ENCODE results near the gene VRK3. TPM values are rescaled to one million over a fixed set of nuclear protein-coding genes. Genes with fewer than 3 reads are reported as not detected.

VRK3 gene
- polyA plus RNA-seq, 1 of the 3 experiments (the other 2 are of a cell fraction), result 30.3 TPM

GRCh38 chr19:50046649-50047503 is 21.7 kb upstream of the VRK3 start:
- no peak overlapping the region for H2AFZ ChIP-seq (ENCODE audit: low read depth)
- no peaks in the 10 kb centered on the region for H3K79me2 ChIP-seq (ENCODE audit: insufficient read depth)
- H3K9me2 ChIP-seq, result no peaks in the 10 kb centered on the region
- ChIA-PET CTCF (interaction anchor here (0.6 to 1.9 kb wide), 12 partner anchors 9 to 109 kb away, joined by 3 to 8 read pairs (median 3); partner anchors contain the start of genes VRK3 and ZNF473), POLR2A (interaction anchor here (1.7 kb wide), 1 partner anchor 11 kb away, joined by 3 read pairs; no protein-coding TSS in a partner anchor)
- peak; percentile 50 for DNase-seq
- TF ChIP-seq JUND (IDR thresholded peaks at IDR 0.05), result no peak
- TF ChIP-seq RAD21 (IDR thresholded peaks at IDR 0.05; ENCODE audit: low read length), result peak; percentile 67
- TF ChIP-seq SIN3A (IDR thresholded peaks at IDR 0.05; ENCODE audit: borderline replicate concordance, low read depth, low read length), result no peak
- no peak for TF ChIP-seq NRF1 (IDR thresholded peaks at IDR 0.05; ENCODE audit: low read depth, low read length)
- TF ChIP-seq FOXM1 (IDR thresholded peaks at IDR 0.05; ENCODE audit: low read depth), result no peak
- no peak for TF ChIP-seq TAF1 (IDR thresholded peaks at IDR 0.05; ENCODE audit: borderline replicate concordance, low read depth, low read length)
- peak; percentile 72 for TF ChIP-seq CTCF (IDR thresholded peaks at IDR 0.05)
- no peak for TF ChIP-seq FOSL2 (IDR thresholded peaks at IDR 0.05; ENCODE audit: borderline replicate concordance, low read depth)
- TF ChIP-seq USF1 (IDR thresholded peaks at IDR 0.05; ENCODE audit: borderline replicate concordance, low read depth), result no peak
- no peak for TF ChIP-seq MAX (IDR thresholded peaks at IDR 0.05; ENCODE audit: low read depth)
- peak; percentile 30 for TF ChIP-seq SMC3 (IDR thresholded peaks at IDR 0.05; ENCODE audit: low read depth, low read length)
- TF ChIP-seq TCF12 (IDR thresholded peaks at IDR 0.05), result no peak
- no peak for TF ChIP-seq POLR2AphosphoS5 (IDR thresholded peaks at IDR 0.05; ENCODE audit: low read depth, low read length)
- no peak for TF ChIP-seq FOXJ3 (CRISPR knock-in tag; IDR thresholded peaks at IDR 0.05)
- no peak for TF ChIP-seq TEAD4 (IDR thresholded peaks at IDR 0.05; ENCODE audit: borderline replicate concordance, insufficient read depth)
- TF ChIP-seq ZBTB33 (IDR thresholded peaks at IDR 0.05; ENCODE audit: borderline replicate concordance, low read depth), result no peak
- TF ChIP-seq IRF3 (IDR thresholded peaks at IDR 0.05; ENCODE audit: low read depth, low read length), result no peak
- no peak for TF ChIP-seq ELF1 (IDR thresholded peaks at IDR 0.05)
- TF ChIP-seq GABPA (IDR thresholded peaks at IDR 0.05; ENCODE audit: low read depth), result no peak
- no peak for TF ChIP-seq EZH2phosphoT487 (IDR thresholded peaks at IDR 0.05; ENCODE audit: borderline replicate concordance, low read depth)
- H3K9me3 ChIP-seq, result peaks cover 11% of the 10 kb centered on the region; the same call in 1 of the 2 replicates
- H3K36me3 ChIP-seq (replicated peaks in 1 of 2; ENCODE audit: control insufficient read depth in 1 of 2, insufficient read depth in 2 of 2, low read length in 1 of 2), result peaks cover 57 to 60% of the 10 kb centered on the region in 2 experiments
- no peaks in the 10 kb centered on the region for H4K20me1 ChIP-seq (ENCODE audit: insufficient read depth)
- 62% methylated on average over 13 of the region's 14 CpGs for WGBS (ENCODE audit: low lambda C conversion rate)
- H3K27ac ChIP-seq (ENCODE audit: low read depth in 2 of 2, low read length in 1 of 2), result no peak overlapping the region
- H3K4me2 ChIP-seq, result no peak overlapping the region
- peaks cover 0 to 8% of the 10 kb centered on the region in 2 experiments; a peak in 1 of 4 replicates for H3K4me1 ChIP-seq (ENCODE audit: control insufficient read depth in 1 of 2, insufficient read depth in 2 of 2, low read depth in 1 of 2, low read length in 1 of 2)
- no peak overlapping the region for H3K4me3 ChIP-seq (ENCODE audit: low read depth in 2 of 2, low read length in 1 of 2)
- no peaks in the 10 kb centered on the region for H3F3A ChIP-seq (replicated peaks; ENCODE audit: insufficient read depth)
- H3K9ac ChIP-seq, result no peak overlapping the region
- no peaks in the 10 kb centered on the region for H3K27me3 ChIP-seq (ENCODE audit: insufficient read depth)

All from SK-N-SH (cell line).